D721Med (cell line): ENCODE data around the gene HYKK.

Experiments
- DNase-seq: peaks from one replicate; pipeline ENCODE4 v3.0.0; 2011; ENCODE audit warnings: low spot score; ENCODE audit not compliant: insufficient read length
- FAIRE-seq: peaks from 2 replicates; lab custom pipeline; 2011; peaks lifted over from hg19 to GRCh38; lab: Jason Lieb, UNC
- CTCF ChIP-seq: IDR thresholded peaks from 2 replicates; pipeline ENCODE4 v1.5.1; 2012; ENCODE audit warnings: mild to moderate bottlenecking, control low read depth; ENCODE audit not compliant: insufficient read depth; ENCODE audit errors: missing control alignments

HYKK gene

GRCh38 chr15:78540871-78541743, 33.7 kb downstream of the HYKK start:
- FAIRE-seq = no peak
- TF ChIP-seq CTCF = no peak
- DNase-seq = no peak

- TF ChIP-seq CTCF = no peak
- FAIRE-seq (no peak), DNase-seq (no peak)
Observed at GRCh38 chr15:78541744-78542034, 34.3 kb downstream of the HYKK start.

GRCh38 chr15:78542647-78543046, 35.3 kb downstream of the HYKK start:
- DNase-seq = no peak
- FAIRE-seq = no peak
- TF ChIP-seq CTCF = no peak

GRCh38 chr15:78550194-78550593, 42.8 kb downstream of the HYKK start:
- TF ChIP-seq CTCF = no peak
- no peak for DNase-seq
- no peak for FAIRE-seq

GRCh38 chr15:78550815-78551214, 43.4 kb downstream of the HYKK start:
- no peak for FAIRE-seq
- no peak for TF ChIP-seq CTCF

GRCh38 chr15:78551902-78552301, 44.5 kb downstream of the HYKK start:
- DNase-seq (no peak), FAIRE-seq (no peak)

More at GRCh38 chr15:78550815-78551214, 43.4 kb downstream of the HYKK start:
- DNase-seq = no peak

More at GRCh38 chr15:78551902-78552301, 44.5 kb downstream of the HYKK start:
- TF ChIP-seq CTCF = no peak
